HepG2 (cell line): Measurements from ENCODE around the gene CHST2. TPM values are rescaled to one million over a fixed set of nuclear protein-coding genes. Genes with fewer than 3 reads are reported as not detected.
"Not testable (repeated sequence)": the region's sequence is repeated elsewhere in the genome, so short reads cannot be mapped to it uniquely, and the experiment has no call there.

Experiments
- ATAC-seq: fragments of 200-7000 bp; cut with Tn5 transposase; 3 replicates; pipeline ENCODE4 v1.9.1; 2020; ENCODE audit warnings: mild to moderate bottlenecking, moderate library complexity
- BruUV-seq: library from RNA; stranded (reverse); fragments of 400-500 nt; replicated peaks from 2 replicates; lab custom pipeline; 2021; lab: Mats Ljungman, UMichigan
- CTCF ChIA-PET: fragments of 300-600 bp; formaldehyde crosslinking; extraction: SDS; loops from one replicate; lab custom pipeline; 2021; ENCODE audit warnings: low total read pairs, inconsistent platforms, low intra/inter-chr PET ratio; lab: Yijun Ruan, JAX
- POLR2A ChIA-PET: fragments of 350-600 bp; sonication (Branson Sonifier 250); formaldehyde crosslinking; loops from one replicate; lab custom pipeline; 2020; ENCODE audit warnings: antibody characterized with exemption, inconsistent platforms; lab: Yijun Ruan, JAX
- DNase-seq: peaks from one replicate; pipeline ENCODE4 v3.0.0-alpha.2; 2015; ENCODE audit warnings: low spot score
- FAIRE-seq: peaks from 3 replicates; lab custom pipeline; 2011; peaks lifted over from hg19 to GRCh38; lab: Jason Lieb, UNC
- H2AFZ ChIP-seq: one replicate; pipeline ENCODE4 v1.6.1; 2011; ENCODE audit warnings: low read length, inconsistent platforms
- H3K27ac ChIP-seq: fragments of 300-600 bp; 3 replicates; pipeline ENCODE4 v1.8.0; 2011; ENCODE audit warnings: mixed run types, mild to moderate bottlenecking, mixed read lengths, low read length, inconsistent platforms; ENCODE audit not compliant: insufficient read depth; ENCODE audit errors: extremely low read length
- H3K27me3 ChIP-seq, 2 experiments: fragments of 200-600 bp in 1 of 2; 2 replicates in 1 of 2; 3 replicates in 1 of 2; pipeline versions ENCODE4 v1.6.0 to v1.8.0; 2011; ENCODE audit warnings: low read length in 2 of 2, mild to moderate bottlenecking in 2 of 2, moderate library complexity in 2 of 2, inconsistent platforms in 1 of 2; ENCODE audit not compliant: insufficient read depth in 2 of 2, control insufficient read depth in 1 of 2
- H3K36me3 ChIP-seq, 2 experiments: fragments of 200-600 bp in 1 of 2; replicated peaks in 1 of 2; 2 replicates in 1 of 2; 3 replicates in 1 of 2; pipeline versions ENCODE4 v1.5.1 to v1.8.0; 2011; ENCODE audit warnings: low read length in 2 of 2, inconsistent platforms in 1 of 2; ENCODE audit not compliant: insufficient read depth in 2 of 2, control insufficient read depth in 1 of 2
- H3K4me1 ChIP-seq: 2 replicates; pipeline ENCODE4 v1.5.1; 2012; ENCODE audit warnings: low read length, inconsistent platforms; ENCODE audit not compliant: insufficient read depth
- H3K4me2 ChIP-seq: 2 replicates; pipeline ENCODE4 v1.6.0; 2011; ENCODE audit warnings: low read depth, low read length, inconsistent platforms
- H3K4me3 ChIP-seq, 3 experiments: fragments of 200-600 bp in 1 of 3; sonication (generic), shearing (Covaris generic) in 1 of 3; replicated peaks in 1 of 3; 2 replicates each; pipeline ENCODE4 v1.5.1; 2011 to 2016; ENCODE audit warnings: low read length in 3 of 3, inconsistent platforms in 2 of 3, low read depth in 2 of 3, mild to moderate bottlenecking in 2 of 3, control low read depth in 1 of 3, mixed read lengths in 1 of 3; ENCODE audit not compliant: insufficient read depth in 1 of 3
- H3K79me2 ChIP-seq: one replicate; pipeline ENCODE4 v1.6.1; 2011; ENCODE audit warnings: low read length, inconsistent platforms; ENCODE audit not compliant: insufficient read depth
- H3K9ac ChIP-seq: 2 replicates; pipeline ENCODE4 v1.6.0; 2011; ENCODE audit warnings: mild to moderate bottlenecking, low read depth, low read length, inconsistent platforms; ENCODE audit not compliant: insufficient read depth
- H3K9me3 ChIP-seq: 2 replicates; pipeline ENCODE4 v1.5.1; 2012; ENCODE audit warnings: mild to moderate bottlenecking, low read length
- H4K20me1 ChIP-seq: 2 replicates; pipeline ENCODE4 v1.6.0; 2011; ENCODE audit warnings: inconsistent platforms, mild to moderate bottlenecking, low read length, moderate library complexity; ENCODE audit not compliant: insufficient read depth
- NCOA5 ChIP-seq: sonication (generic); formaldehyde crosslinking; IDR thresholded peaks from 2 replicates; pipeline ENCODE4 v1.4.0; 2020; ENCODE audit warnings: missing genetic modification reagents
- NFIB ChIP-seq: sonication (generic); formaldehyde crosslinking; IDR thresholded peaks from 2 replicates; pipeline ENCODE4 v1.9.0; 2021; ENCODE audit warnings: missing genetic modification reagents, mild to moderate bottlenecking, borderline replicate concordance
- PAF1 ChIP-seq: IDR thresholded peaks from 2 replicates; pipeline ENCODE4 v1.6.1; 2016; ENCODE audit warnings: missing genetic modification reagents, missing compliant biosample characterization
- PTBP1 ChIP-seq: fragments of 200-400 bp; formaldehyde crosslinking; IDR thresholded peaks from 2 replicates; pipeline ENCODE4 v1.6.1; 2018; ENCODE audit warnings: low read length, low read depth; ENCODE audit not compliant: poor library complexity, severe bottlenecking
- SP140L ChIP-seq: sonication (generic); formaldehyde crosslinking; IDR thresholded peaks from 2 replicates; pipeline ENCODE4 v1.4.0; 2020; ENCODE audit warnings: missing genetic modification reagents, borderline replicate concordance
- THAP11 ChIP-seq: IDR thresholded peaks from 2 replicates; pipeline ENCODE4 v1.6.1; 2016; ENCODE audit warnings: missing biosample characterization, missing genetic modification reagents
- ZNF546 ChIP-seq: sonication (generic); formaldehyde crosslinking; conservative IDR thresholded peaks from 2 replicates; pipeline ENCODE4 v1.8.1; 2023; ENCODE audit warnings: mild to moderate bottlenecking, missing genetic modification reagents
- WGBS: methylation state at CpG from one replicate; pipeline ENCODE4 v1.1.6; 2017; ENCODE audit warnings: low lambda C conversion rate; 5-methylcytosine and 5-hydroxymethylcytosine counted together
- in situ Hi-C: cut with HindIII; loops from 2 replicates; pipeline ENCODE4 v1.10.0; 2017; ENCODE audit warnings: low pct_unique_long_range_greater_than_20kb; ENCODE audit not compliant: extremely low pct_ligation_motif_present
- intact Hi-C: fragments of 100-400 bp; cut with micrococcal nuclease; formaldehyde crosslinking; loops from one replicate; pipeline ENCODE4 v1.10.0; 2022; ENCODE audit not compliant: unreplicated experiment
- polyA plus RNA-seq, 8 experiments: library from polyadenylated mRNA; depleted of rRNA in 3 of 8; stranded (reverse) in 7 of 8; unstranded in 1 of 8; fragments of >200 nt; fragmentation: Illumina TruSeq in 4 of 8; extraction: Trizol in 4 of 8; gene quantifications; 2 replicates each; pipeline versions ENCODE4 v1.2.1 to v1.2.3, GENCODE V29; 2011 to 2016; ENCODE audit warnings: low read depth in 4 of 8, missing spikeins in 1 of 8, mixed read lengths in 1 of 8; ENCODE audit not compliant: insufficient read depth in 1 of 8
- total RNA-seq, 5 experiments: library from RNA; depleted of rRNA; stranded (reverse); fragments of >200 nt; fragmentation: Illumina TruSeq; extraction: Trizol; gene quantifications; 2 replicates each; pipeline ENCODE4 v1.2.3, GENCODE V29; 2016; ENCODE audit warnings: low read depth in 1 of 5
- TF ChIP-seq, protein P1 (sequence below): sonication (generic); formaldehyde crosslinking; IDR thresholded peaks from 2 replicates; pipeline ENCODE4 v1.8.1; 2022; ENCODE audit warnings: mild to moderate bottlenecking, missing genetic modification reagents
- TF ChIP-seq, protein P2 (sequence below): sonication (generic); formaldehyde crosslinking; IDR thresholded peaks from 2 replicates; pipeline ENCODE4 v1.5.0; 2020; ENCODE audit warnings: missing genetic modification reagents

CHST2 gene
- total and polyA plus RNA-seq, 2 of the 13 experiments (the other 11 are each of a cell fraction or from before 2014, with no cell fraction given): not detected

DNA sequence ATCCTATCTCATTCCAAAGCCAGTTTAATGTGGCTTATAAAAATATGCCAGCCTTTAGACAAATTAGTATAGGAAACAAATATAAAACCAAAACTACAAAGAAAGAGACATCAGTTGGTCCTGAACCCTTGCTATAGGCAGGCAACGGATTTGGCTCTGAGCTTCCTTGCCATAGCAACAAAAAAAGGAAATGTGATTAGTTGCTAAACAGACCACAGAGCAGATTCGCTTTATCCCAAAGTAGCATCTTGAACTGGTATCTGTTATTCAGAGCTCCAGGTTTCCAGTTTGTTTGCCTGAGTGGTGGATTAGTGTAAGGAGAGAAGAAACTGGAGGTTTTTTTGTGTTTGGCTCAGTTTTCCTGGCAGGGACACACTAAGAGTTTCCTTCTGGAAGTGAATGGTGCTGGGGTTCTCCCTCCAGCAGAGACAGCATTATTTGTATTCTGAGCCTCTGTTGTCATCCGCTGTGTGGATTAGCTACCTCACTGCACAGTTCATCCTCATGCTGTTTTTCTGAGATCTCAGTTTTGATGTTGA lies 44.1 kb downstream of the CHST2 start:
- H3K27ac ChIP-seq: no peak overlapping the region
- in situ Hi-C loops (no loop called here), intact Hi-C loops (no loop called here)
- CTCF ChIA-PET: no interaction called here
- ATAC-seq: no peak
- no peak for TF ChIP-seq PTBP1
- TF ChIP-seq, all 625 proteins: peak for 0
- H3K4me1 ChIP-seq: no peaks in the 10 kb centered on the region
- H3K9me3 ChIP-seq: no peaks in the 10 kb centered on the region
- FAIRE-seq (no peak), DNase-seq (no peak)
- no TSS peak for BruUV-seq
- no peaks in the 10 kb centered on the region for H3K36me3 ChIP-seq
- H3K27me3 ChIP-seq: peaks cover 0 to 2% of the 10 kb centered on the region in 2 experiments; a peak in 1 of 5 replicates
- H3K4me2 ChIP-seq: no peak overlapping the region
- no peak overlapping the region for H3K9ac ChIP-seq
- no peak overlapping the region for H3K4me3 ChIP-seq
- H3K79me2 ChIP-seq: no peaks in the 10 kb centered on the region
- WGBS: 0% methylated on average over 3 of the region's 3 CpGs
- no peak overlapping the region for H2AFZ ChIP-seq
- POLR2A ChIA-PET: no interaction called here
- no peaks in the 10 kb centered on the region for H4K20me1 ChIP-seq

DNA sequence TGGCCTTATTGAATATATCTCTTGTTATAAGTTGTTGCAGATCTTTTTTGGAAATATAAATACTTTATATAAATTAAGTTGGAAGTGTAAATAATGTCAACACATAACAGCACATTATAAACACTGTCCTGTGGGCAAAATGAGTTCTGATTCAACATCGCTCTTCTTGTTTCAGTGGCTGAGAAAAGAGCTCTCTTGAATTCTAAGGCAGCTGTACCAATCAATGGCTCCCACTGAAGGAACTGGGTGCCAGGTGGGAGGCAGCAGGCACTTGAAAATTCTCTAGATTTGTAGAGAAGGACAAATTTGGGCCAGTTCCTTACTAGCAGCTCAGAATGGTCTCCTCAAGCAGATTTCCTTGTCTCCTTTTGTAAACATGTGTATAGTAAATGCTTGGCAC lies 45.6 kb downstream of the CHST2 start:
- no peak overlapping the region for H3K4me2 ChIP-seq
- in situ Hi-C loops (no loop called here), intact Hi-C loops (no loop called here)
- ATAC-seq (no peak), FAIRE-seq (no peak), DNase-seq (no peak)
- H3K36me3 ChIP-seq: no peaks in the 10 kb centered on the region
- peaks cover 0 to 2% of the 10 kb centered on the region in 2 experiments; a peak in 1 of 5 replicates for H3K27me3 ChIP-seq
- H3K9ac ChIP-seq: no peak overlapping the region
- no peaks in the 10 kb centered on the region for H4K20me1 ChIP-seq
- H3K4me1 ChIP-seq: no peaks in the 10 kb centered on the region
- no peaks in the 10 kb centered on the region for H3K79me2 ChIP-seq
- ChIA-PET POLR2A (no interaction called here), CTCF (no interaction called here)
- no TSS peak for BruUV-seq
- no peak overlapping the region for H3K27ac ChIP-seq
- WGBS: 19% methylated on average over 1 of the region's 1 CpG
- TF ChIP-seq PAF1 (CRISPR knock-in tag) (no peak), NFIB (no peak), NCOA5 (CRISPR knock-in tag) (no peak), SP140L (CRISPR knock-in tag) (no peak), ZNF546 (CRISPR knock-in tag) (no peak), THAP11 (no peak)
- TF ChIP-seq, protein P1, sequence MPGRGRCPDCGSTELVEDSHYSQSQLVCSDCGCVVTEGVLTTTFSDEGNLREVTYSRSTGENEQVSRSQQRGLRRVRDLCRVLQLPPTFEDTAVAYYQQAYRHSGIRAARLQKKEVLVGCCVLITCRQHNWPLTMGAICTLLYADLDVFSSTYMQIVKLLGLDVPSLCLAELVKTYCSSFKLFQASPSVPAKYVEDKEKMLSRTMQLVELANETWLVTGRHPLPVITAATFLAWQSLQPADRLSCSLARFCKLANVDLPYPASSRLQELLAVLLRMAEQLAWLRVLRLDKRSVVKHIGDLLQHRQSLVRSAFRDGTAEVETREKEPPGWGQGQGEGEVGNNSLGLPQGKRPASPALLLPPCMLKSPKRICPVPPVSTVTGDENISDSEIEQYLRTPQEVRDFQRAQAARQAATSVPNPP: no peak
- TF ChIP-seq, protein P2, sequence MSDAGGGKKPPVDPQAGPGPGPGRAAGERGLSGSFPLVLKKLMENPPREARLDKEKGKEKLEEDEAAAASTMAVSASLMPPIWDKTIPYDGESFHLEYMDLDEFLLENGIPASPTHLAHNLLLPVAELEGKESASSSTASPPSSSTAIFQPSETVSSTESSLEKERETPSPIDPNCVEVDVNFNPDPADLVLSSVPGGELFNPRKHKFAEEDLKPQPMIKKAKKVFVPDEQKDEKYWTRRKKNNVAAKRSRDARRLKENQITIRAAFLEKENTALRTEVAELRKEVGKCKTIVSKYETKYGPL (CRISPR knock-in tag): no peak
- no peaks in the 10 kb centered on the region for H3K9me3 ChIP-seq
- no peak overlapping the region for H3K4me3 ChIP-seq
- H2AFZ ChIP-seq: no peak overlapping the region

DNA sequence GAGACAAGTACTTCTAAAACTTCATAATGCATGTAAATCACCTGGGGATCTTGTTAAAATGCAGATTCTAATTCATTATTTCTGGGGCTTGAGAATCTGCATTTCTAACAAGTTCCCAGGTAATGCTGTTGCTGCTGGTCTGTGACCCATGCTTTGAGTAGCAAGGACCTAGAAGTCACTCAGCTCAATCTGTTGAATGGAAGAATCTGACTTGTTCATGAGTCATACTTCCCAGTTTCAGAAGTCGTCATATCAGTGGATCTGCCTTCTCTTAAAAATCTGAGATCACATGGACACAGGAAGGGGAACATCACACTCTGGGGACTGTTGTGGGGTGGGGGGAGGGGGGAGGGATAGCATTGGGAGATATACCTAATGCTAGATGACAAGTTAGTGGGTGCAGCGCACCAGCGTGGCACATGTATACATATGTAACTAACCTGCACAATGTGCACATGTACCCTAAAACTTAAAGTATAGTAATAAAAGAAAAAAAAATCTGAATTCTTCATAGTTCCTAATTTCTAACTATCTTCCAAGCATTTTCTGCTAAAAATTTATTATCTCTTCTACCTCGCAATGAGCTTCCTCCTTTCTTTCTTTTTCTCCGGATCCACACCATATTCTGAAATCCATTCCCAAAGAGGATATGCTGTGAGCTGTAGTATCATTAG lies 46.2 kb downstream of the CHST2 start:
- H3K9ac ChIP-seq, H3K4me1 ChIP-seq, H2AFZ ChIP-seq, H3K4me2 ChIP-seq, H3K36me3 ChIP-seq, ATAC-seq, H3K79me2 ChIP-seq, BruUV-seq, H4K20me1 ChIP-seq, H3K4me3 ChIP-seq, DNase-seq, intact Hi-C loops, H3K27ac ChIP-seq, H3K9me3 ChIP-seq, H3K27me3 ChIP-seq, FAIRE-seq, POLR2A ChIA-PET, in situ Hi-C loops, CTCF ChIA-PET: not testable (repeated sequence)
- WGBS: 62% methylated on average over 4 of the region's 5 CpGs
